ENCODE data around the gene HMGXB4. TPM values are rescaled to one million over a fixed set of nuclear protein-coding genes. Genes with fewer than 3 reads are reported as not detected.
A peak's percentile ranks its signal among the peaks of the same experiment; 100 is the strongest.

Gene HMGXB4
- total and polyA plus RNA-seq, 7 donors: 9.7 to 20.9 (median 14.8) TPM

DNA sequence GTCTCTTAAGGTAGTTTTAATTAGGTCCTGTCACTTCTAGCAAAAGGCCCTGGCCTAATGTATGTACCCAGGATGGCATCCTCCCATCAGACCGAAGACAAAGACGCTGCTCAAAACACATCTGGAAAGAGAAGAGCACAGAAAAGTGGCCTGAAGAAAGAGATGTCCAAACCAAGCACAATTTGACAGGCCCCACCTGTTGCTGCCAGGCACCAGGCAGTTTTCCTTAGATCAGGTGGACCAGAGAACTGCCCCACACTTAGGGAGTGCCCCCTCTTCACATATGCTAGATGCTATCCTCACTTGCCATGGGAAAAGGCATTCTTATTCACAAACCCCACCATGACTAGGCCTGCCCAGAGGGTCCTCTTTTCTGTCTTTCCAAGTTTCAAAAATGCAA, 3.3 kb upstream of the HMGXB4 start:
- Histone ChIP-seq H3K27ac (no peak overlapping the region), H3K36me3 (no peaks in the 10 kb centered on the region), H3K4me3 (no peak overlapping the region), H3K27me3 (no peaks in the 10 kb centered on the region), H3K4me1 (peaks cover 0 to 17% (median 13%) of the 10 kb centered on the region in 4 donors), H3K9me3 (no peaks in the 10 kb centered on the region)
- DNase-seq: no peak
- TF ChIP-seq POLR2A (IDR thresholded peaks at IDR 0.05): no peak
- no peak for TF ChIP-seq POLR2AphosphoS5 (IDR thresholded peaks at IDR 0.05)
- TF ChIP-seq EP300 (IDR thresholded peaks at IDR 0.05): no peak
- TF ChIP-seq, protein P1, sequence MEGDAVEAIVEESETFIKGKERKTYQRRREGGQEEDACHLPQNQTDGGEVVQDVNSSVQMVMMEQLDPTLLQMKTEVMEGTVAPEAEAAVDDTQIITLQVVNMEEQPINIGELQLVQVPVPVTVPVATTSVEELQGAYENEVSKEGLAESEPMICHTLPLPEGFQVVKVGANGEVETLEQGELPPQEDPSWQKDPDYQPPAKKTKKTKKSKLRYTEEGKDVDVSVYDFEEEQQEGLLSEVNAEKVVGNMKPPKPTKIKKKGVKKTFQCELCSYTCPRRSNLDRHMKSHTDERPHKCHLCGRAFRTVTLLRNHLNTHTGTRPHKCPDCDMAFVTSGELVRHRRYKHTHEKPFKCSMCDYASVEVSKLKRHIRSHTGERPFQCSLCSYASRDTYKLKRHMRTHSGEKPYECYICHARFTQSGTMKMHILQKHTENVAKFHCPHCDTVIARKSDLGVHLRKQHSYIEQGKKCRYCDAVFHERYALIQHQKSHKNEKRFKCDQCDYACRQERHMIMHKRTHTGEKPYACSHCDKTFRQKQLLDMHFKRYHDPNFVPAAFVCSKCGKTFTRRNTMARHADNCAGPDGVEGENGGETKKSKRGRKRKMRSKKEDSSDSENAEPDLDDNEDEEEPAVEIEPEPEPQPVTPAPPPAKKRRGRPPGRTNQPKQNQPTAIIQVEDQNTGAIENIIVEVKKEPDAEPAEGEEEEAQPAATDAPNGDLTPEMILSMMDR (IDR thresholded peaks at IDR 0.05): no peak
- 88 to 89% methylated on average over 2 of the region's 2 CpGs for WGBS, 2 donors
- intact Hi-C loops (cut with DNase I): no loop called here

DNA sequence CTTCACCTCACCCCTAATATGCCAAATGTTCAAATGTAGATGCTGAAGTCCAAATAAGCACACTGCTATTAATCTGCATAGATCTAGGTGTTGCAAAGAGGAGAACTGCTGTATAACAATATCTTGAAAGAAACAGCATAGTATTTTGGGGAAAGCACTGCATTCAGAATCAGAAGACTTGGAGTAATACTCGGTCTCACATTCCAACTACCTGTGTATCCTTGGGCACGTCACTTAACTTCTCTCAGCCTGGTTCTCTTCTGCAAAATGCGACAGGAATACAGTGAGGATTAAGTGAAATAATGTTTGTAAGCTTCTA, 332 bp upstream of the HMGXB4 start:
- no peaks in the 10 kb centered on the region for H3K9me3 ChIP-seq
- peak overlapping the region; percentile 88 to 97 (median 96) for H3K27ac ChIP-seq
- intact Hi-C loops (cut with DNase I): loop anchor here (5.0 kb wide), 1 partner anchor 40 kb away; the partner anchor contains the start of gene TOM1
- no peak for DNase-seq
- H3K4me1 ChIP-seq: peaks cover 0 to 21% (median 13%) of the 10 kb centered on the region in 4 donors
- TF ChIP-seq EP300 (IDR thresholded peaks at IDR 0.05) (no peak), POLR2A (IDR thresholded peaks at IDR 0.05) (no peak)
- TF ChIP-seq, protein P1 (IDR thresholded peaks at IDR 0.05): no peak
- H3K4me3 ChIP-seq: peak overlapping the region; percentile 57 to 95 (median 76)
- H3K27me3 ChIP-seq: no peaks in the 10 kb centered on the region
- 0 to 3% methylated on average over 3 of the region's 3 CpGs for WGBS, 2 donors
- no peaks in the 10 kb centered on the region for H3K36me3 ChIP-seq

- Histone ChIP-seq H3K36me3 (peaks cover 0 to 14% (median 5%) of the 10 kb centered on the region in 4 donors), H3K9me3 (no peaks in the 10 kb centered on the region), H3K4me3 (peak overlapping the region; percentile 57 to 95 (median 76)), H3K27me3 (no peaks in the 10 kb centered on the region), H3K27ac (peak overlapping the region; percentile 88 to 97 (median 96)), H3K4me1 (peaks cover 0 to 21% (median 13%) of the 10 kb centered on the region in 4 donors)
- WGBS, 2 donors: 20 to 43% methylated on average over 23 of the region's 23 CpGs
- DNase-seq: no peak
- intact Hi-C loops (cut with DNase I): loop anchor here (5.0 kb wide), 1 partner anchor 39 kb away; the partner anchor contains the start of gene TOM1
- TF ChIP-seq, protein P1 (IDR thresholded peaks at IDR 0.05): no peak
- TF ChIP-seq POLR2A (IDR thresholded peaks at IDR 0.05): no peak
- TF ChIP-seq POLR2AphosphoS5 (IDR thresholded peaks at IDR 0.05): no peak
- no peak for TF ChIP-seq EP300 (IDR thresholded peaks at IDR 0.05)
Measured at GRCh38 chr22:35258191-35258988, 1.1 kb downstream of the HMGXB4 start.

- H3K9me3 ChIP-seq: no peaks in the 10 kb centered on the region
- peaks cover 24 to 77% (median 46%) of the 10 kb centered on the region in 4 donors for H3K36me3 ChIP-seq
- no peaks in the 10 kb centered on the region for H3K27me3 ChIP-seq
- WGBS, 2 donors: 96 to 97% methylated on average over 7 of the region's 7 CpGs
- no peaks in the 10 kb centered on the region for H3K4me1 ChIP-seq
- TF ChIP-seq, protein P1 (IDR thresholded peaks at IDR 0.05): no peak
- TF ChIP-seq POLR2AphosphoS5 (IDR thresholded peaks at IDR 0.05) (no peak), EP300 (IDR thresholded peaks at IDR 0.05) (no peak), POLR2A (IDR thresholded peaks at IDR 0.05) (no peak)
- H3K4me3 ChIP-seq: no peak overlapping the region
- no peak overlapping the region for H3K27ac ChIP-seq
- no peak for DNase-seq
- intact Hi-C loops (cut with DNase I): no loop called here
Measured at GRCh38 chr22:35264986-35265385, 7.7 kb downstream of the HMGXB4 start.
